ENCODE results near the gene IL19.

DNA sequence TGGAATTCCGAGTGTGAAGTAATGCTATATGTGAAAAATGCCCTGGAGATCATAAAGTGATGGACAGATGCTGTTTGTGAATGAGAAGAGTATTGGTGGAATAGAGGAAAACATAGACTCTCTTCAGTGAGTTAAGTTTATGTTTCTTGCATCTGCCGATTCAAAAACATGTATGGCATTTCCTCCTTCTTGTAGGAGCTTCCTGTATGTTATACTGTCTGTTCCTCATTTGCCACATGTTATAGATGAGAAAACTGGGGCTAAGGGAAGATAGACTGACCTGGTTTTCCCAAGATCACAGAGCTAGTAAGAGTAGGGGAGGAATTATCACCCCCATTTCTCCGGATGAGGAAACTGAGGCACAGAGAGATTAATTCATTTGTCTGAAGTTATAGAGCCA is 53.8 kb downstream of the IL19 start:
- TF ChIP-seq, protein P1, sequence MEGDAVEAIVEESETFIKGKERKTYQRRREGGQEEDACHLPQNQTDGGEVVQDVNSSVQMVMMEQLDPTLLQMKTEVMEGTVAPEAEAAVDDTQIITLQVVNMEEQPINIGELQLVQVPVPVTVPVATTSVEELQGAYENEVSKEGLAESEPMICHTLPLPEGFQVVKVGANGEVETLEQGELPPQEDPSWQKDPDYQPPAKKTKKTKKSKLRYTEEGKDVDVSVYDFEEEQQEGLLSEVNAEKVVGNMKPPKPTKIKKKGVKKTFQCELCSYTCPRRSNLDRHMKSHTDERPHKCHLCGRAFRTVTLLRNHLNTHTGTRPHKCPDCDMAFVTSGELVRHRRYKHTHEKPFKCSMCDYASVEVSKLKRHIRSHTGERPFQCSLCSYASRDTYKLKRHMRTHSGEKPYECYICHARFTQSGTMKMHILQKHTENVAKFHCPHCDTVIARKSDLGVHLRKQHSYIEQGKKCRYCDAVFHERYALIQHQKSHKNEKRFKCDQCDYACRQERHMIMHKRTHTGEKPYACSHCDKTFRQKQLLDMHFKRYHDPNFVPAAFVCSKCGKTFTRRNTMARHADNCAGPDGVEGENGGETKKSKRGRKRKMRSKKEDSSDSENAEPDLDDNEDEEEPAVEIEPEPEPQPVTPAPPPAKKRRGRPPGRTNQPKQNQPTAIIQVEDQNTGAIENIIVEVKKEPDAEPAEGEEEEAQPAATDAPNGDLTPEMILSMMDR (IDR thresholded peaks at IDR 0.05; ENCODE audit: extremely low read depth in 1 of 2, insufficient read depth in 1 of 2, low read depth in 1 of 2, low read length in 2 of 2) = no peak
- no peak for TF ChIP-seq EZH2 (IDR thresholded peaks at IDR 0.05; ENCODE audit: borderline replicate concordance, low read depth, low read length, severe bottlenecking)
- no peak for TF ChIP-seq POLR2AphosphoS5 (IDR thresholded peaks at IDR 0.05; ENCODE audit: insufficient read depth, low read depth, low read length)
- no peak for TF ChIP-seq POLR2A (IDR thresholded peaks at IDR 0.05; ENCODE audit: low read depth, low read length)
- TF ChIP-seq MAX (IDR thresholded peaks at IDR 0.05; ENCODE audit: insufficient read depth, insufficient read length) = no peak

Data from endothelial cell of umbilical vein (primary cell).